HG03565 (cell line): ENCODE results near the gene STPG2.

ENCODE experiments used
- ATAC-seq: cut with Tn5 transposase; IDR thresholded peaks from one replicate; pipeline ENCODE4 v1.9.1; 2021; ENCODE audit warnings: mild to moderate bottlenecking, moderate library complexity; ENCODE audit not compliant: unreplicated experiment

Gene STPG2

DNA sequence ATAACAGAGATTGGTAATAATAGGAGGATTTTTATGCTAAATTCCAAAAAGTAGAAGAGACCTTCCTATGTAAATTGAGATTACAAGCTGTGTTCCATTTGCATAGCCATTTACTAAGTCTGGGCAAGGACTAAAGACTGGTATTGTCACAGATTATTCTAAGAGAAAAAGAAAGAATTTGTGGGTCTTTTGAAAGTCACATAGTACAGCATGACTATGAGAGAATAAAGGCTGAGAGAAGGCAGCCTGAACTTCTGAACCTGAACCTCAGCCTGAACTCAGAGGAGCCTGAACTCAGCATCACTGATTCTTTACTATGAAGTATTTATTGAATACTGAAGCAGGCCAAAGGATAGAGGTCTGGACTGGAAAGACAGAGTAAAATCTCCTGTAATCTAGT is 297.5 kb downstream of the STPG2 start:
- no peak for ATAC-seq

DNA sequence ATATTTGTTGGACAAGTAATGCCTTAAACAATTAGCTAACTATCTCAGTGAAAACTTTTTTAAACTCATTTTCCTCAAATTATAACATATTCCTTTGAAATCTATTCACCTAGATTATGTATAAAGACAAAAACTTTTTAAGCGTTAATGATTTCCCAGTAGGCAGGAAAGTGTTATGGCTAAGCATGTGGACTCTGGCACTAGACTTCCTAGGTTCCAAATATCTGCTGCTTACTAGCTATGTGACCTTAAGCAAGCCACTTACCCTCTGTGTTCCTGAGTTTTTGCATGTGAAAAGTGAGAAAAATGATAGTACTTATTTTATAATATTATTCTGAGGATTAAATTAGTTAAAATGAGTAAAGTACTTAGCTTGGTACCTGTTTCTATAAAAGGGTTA is 301.8 kb downstream of the STPG2 start:
- no peak for ATAC-seq

DNA sequence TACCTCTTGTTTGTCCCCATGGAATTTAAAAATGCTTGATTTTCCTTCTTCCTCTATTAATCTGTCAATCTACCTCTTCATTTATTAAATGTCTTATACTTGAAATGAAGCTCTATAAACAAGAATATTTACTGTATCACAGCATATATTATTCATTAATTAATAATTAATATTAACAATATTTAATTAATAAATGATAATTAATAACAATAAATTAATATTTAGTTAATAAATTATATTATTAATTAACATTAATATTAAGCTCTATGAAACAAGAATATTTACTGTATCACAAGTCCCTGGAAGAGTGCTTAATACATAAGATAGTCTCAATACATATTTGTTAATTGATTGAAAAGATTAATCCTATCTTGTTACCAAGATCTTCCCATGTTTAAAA is 306.6 kb downstream of the STPG2 start:
- ATAC-seq, result no peak

DNA sequence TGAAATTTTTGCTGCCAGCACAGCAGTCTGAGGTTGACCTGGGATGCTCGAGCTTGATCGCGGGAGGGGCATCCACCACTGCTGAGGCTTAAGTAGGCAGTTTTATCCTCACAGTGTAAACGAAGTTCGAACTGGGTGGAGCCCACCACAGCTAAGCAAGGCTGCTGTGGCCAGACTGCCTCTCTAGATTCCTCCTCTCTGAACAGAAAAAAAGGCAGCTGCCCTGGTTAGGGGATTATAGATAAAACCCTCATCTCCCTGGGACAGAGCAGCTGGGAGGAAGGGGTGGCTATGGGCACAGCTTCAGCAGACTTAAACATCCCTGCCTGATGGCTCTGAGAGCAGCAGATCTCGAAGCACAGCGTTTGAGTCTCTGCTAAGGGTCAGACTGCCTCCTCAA is 314.6 kb downstream of the STPG2 start:
- ATAC-seq, result no peak

DNA sequence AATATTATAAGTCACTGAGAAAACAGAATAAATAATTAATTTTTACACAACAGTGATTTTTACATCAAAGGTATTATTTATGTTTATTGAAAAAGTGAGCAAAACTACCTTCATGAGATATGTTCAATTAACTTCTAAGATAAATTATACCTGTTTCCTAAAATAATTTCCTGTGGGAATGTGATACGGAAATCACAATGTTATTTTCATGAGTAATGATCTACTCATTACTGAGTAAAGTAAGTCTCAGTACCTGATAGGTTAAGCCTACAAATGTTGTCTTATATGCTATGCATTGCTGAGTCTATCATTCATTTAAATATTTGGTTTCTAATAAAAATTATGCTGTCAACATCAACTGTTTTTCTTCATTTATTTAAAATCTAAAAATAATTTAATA is 324.0 kb downstream of the STPG2 start:
- ATAC-seq, result no peak

DNA sequence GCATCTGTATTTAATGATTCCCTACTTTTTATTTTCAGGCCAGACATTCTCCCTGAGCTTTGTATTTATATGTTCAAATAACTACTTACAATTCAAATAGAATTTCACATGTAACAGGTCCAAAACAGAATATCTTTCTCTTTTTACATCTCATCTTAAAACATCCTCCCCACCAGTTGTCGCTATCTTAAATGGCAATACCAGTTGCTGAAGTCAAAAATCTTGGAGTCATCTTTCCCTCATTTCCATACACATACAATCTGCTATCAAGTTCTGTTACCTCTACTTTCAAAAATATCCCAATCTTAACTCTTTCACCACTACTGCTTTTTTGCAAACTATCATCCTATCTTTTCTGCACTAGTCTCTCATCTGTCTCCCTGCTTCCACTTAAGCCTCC is 330.5 kb downstream of the STPG2 start:
- ATAC-seq, result no peak

DNA sequence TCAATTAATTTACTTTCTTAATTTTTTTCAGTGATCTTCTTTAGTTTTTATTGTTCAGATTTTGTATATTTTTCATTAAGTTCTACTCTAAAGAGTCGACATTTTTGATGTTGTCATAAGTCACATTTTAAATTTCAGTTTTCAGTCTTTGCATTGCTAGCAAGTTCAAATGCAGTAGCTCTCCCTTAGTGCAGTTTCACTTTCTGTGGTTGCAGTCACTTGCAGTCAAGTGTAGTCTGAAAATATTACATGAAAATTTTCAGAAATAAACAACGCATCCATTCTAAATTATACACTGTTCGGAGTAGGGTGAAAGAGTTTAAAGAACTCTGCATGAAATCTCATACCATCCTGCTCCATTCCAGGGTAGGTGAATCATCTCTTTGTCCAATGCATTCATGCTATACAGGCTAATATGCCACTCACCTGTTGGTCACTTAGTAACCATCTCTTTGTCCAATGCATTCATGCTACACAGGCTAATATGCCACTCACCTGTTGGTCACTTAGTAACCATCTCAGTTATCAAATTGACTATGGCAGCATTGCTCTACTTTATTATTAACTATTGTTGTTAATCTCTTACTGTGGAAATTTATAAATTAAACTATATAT is 356.9 kb downstream of the STPG2 start:
- ATAC-seq, result no peak

DNA sequence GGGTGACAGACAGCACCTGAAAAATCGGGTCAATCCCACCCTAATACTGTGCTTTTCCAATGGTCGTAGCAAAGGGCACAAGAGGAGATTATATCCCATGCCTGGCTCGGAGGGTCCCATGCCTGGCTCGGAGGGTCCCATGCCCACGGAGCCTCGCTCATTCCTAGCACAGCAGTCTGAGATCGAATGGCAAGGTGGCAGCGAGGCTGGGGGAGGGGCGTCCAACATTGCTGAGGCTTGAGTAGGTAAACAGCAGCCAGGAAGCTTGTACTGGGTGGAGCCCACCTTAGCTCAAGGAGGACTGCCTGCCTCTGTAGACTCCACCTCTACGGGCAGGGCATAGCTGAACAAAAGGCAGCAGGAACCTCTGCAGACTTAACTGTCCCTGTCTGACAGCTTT is 365.1 kb downstream of the STPG2 start:
- ATAC-seq, result no peak

DNA sequence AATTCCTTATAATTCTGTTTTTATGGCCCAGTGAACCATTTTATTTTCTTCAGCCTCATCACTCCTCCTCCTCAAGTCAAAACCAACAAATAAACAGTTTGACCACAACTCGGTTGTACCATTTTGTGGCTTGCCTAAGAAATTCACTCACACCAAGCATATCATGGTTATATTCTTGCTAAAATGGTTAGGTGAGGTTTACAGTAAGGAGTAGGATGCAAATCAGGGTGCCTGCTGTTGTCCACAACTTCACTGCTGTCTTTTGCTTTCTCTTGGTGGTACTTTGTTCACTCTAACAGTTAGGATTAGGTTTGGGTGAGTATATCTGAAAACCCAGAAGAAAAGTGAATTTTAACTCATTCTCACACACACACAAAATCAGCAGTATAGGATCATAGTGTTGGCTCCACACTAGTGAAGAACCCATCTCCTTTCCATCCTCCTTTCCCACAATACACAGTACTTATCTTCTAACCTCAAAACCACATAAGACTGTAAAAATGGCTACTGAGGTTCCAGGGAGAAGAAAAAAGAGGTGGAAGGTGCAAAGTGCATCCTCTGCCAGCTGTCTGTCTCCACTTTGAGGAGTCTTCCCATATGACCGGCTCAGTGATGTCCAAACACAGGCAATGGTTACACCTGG is 368.8 kb downstream of the STPG2 start:
- no peak for ATAC-seq

DNA sequence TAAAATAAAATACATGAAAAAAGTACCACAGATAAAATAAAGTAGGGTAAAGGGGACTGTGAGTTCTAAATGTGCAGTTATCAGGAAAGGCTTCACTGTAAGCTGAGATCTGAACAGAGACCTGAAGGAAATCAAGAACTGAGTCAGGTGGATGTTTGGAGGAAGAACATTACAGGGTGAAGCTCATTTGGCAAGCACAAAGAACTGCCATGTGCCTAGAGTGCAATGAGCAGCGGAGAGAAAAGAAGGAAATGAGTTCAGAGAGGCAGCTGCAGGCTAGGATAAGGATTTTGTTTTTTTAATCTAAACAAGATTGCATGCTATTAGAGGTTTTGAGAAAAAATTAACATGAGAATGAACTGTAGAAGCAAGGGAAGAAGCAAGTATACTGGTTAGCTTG is 373.1 kb downstream of the STPG2 start:
- no peak for ATAC-seq

DNA sequence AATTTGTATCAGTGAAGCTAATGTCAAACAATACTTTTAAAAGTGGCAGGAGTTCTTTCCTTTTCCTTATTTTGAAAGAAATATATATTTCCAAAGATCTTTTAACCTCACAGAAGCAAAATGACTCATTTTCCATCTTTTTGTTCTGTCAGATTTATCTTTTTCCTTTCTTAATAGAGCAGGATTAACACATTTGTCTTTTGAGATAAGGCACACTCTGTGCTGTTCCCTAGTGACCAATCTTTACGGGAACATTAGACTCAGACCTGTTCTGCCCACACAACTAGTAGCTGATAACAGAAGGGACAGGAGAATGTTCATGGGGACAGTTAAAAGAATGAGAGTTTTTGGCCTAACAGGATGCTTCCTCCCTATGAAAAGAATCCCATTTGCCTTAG is 381.2 kb downstream of the STPG2 start:
- ATAC-seq, result no peak

DNA sequence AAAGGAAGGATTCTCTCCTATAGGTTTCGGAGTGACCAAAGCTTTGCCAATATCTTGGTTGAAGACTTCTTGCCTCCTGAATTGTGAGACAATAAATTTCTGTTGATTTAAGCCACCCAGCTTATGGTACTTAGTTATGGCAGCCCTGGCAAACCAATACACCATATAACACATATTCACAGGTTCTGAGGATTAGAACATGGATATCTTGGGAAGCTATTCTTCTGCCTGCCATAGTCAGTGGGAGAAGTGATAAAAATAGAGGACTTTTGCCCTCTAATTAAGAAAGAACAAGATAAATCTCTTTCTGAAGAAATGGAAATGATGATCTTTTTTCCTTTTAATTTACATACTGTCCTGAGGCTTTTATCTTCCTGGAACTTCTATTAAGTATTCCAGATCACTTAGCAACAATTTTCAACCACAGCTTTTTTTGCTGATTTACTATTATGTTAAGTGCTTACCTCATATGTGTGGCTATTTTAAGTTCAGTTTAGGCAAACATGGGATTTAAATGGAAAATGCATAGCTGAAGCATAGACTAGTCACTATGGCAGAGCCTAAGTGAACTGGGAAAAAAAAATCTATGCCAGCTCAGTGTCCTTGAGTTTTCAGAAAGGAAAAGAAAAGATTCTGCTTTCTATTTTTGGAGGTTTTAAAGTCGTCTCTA is 381.7 kb downstream of the STPG2 start:
- no peak for ATAC-seq

DNA sequence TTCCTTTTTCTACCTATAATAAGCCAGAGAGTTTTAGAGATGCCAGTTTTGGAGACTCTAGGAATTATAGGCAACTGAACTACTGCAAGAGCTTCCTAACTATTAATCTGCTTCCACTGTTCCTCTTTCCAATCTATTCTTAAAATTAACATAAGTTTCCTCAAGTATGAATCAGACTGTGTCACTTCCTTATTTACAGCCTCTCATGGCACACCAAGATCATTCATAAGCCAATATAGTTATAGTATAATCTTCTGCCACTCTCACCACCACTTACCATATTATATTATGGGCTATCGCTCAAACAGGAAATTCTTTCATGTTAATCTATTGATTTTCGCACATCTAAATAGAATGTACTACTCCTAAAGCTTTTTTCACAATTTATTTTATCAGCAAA is 383.5 kb downstream of the STPG2 start:
- ATAC-seq, result no peak

DNA sequence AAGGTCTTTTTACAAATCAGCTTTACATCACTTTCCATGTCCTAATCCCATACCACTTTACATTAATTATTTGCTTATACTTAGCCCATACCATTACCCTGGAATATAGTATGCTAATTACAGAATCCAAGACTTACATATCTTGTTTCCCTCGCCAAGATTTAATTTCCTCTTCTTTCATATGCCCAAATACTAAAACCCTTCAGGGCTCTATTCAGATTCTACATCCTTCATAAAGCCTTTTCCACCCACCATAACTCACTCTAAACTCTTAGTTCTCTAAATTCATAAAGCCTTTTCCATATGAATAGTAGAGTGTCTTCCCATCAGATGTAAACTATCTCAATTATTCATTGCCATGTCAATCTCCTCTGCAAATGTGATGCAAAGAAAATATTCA is 390.7 kb downstream of the STPG2 start:
- ATAC-seq, result no peak

DNA sequence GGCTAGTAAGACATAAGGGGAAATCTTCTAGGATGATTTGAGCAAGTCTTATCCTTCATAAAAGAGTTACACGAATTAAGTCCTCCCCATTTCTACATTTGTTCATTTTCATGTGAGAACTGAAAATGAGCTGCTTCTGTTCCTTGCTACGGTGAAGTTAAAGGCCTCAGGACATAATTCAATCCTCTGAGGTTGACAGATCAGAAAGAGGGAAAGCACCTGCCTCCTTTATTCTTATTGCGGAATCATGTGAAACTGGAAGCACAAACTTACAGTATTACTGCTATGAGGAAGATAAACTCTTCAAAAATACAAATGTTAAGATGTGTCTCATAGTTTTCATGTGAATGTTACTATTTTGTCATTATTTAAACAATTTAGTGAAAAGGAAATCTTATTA is 395.3 kb downstream of the STPG2 start:
- no peak for ATAC-seq

DNA sequence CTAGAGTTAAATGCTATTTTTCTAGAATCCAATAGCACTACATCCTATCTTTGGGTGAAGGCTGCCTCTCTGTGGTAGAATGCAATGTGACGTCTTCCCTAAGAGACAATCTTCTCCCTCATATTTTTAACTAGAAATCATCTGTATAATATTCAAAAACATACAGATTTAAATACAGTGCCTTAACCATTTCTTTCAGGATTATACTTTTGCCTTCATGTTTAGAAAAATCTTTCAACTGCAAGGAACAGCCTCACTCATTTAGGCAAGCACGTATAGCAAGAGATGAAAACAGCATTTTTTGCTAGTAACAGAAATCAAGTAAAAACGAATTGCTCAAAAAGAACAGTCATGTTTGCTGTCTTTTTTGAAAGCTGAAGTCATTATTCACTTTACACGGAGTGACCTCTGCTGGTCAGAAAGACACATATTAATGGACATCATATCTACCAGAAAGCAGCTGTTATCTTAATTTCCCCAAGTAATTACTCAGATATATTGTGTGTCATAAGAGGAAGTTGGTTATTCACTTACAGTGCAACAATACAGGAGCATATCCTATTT is 422.3 kb downstream of the STPG2 start:
- ATAC-seq, result no peak

DNA sequence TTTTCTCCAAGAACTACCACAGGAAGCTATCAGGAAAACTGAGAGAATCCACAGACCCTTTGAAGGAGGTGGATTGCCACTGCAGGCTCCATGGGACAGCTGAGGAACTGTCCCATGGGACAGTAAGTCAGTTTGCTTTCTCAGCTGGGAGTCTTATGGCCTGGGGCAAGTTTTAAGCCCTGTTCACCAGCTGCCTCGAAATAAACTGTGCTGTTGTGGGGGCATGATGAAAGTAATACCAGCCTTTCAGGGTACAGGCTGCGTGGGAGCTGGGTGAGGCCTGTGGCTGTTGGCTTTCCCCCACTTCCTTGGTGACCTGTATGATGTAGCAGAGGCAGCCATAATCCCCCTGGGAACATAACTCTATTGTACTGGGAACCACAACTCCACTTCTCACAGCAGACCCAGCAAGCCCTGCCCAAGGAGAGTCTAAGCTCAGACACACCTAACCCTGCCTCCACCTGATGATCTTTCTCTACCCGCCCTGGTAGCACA is 452.1 kb downstream of the STPG2 start:
- ATAC-seq, result no peak

DNA sequence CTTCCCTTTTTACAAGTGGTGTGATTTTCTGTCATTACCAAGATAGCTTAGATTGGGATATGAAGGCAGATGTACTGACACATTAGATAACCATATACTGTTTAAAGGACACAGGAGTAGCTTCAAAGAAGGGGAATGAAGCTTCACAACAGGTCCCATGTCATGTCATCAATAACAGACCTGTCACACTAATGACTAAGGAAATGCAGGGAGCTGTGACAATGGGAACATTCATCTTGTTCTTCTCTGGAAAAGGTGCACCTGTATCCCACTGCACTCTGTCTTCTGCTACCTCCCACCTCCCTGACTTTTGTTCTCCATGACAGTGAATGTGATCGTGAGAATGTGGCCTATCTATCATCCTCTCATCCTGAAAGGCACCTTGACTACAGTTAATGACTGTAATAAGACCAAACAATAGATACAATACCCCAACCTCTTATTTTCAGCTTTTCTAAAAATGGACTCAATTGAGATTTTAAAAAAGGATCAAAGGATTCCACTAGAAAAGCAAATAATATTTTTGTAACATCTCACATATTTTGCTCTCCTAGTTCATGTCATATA is 472.5 kb downstream of the STPG2 start:
- no peak for ATAC-seq

DNA sequence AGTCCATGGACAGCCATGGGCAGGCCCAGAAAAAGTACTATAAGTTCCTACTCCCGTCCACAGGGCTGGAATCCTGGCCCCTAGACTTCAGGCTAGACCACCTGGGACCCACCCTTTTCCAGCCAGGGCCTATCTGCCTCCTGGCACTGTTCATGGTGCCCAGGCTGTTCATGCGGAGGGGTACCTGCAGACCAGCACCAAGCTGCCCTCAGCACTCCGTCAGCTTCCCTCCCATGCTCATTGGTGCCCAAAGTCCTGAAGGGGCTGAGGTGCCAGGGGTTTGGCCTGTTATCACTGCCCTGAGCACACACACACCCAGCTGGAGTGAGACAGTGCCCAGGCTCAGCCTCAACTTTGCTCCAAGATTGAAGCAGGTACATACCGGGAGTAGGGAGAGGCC is 477.7 kb downstream of the STPG2 start:
- no peak for ATAC-seq

DNA sequence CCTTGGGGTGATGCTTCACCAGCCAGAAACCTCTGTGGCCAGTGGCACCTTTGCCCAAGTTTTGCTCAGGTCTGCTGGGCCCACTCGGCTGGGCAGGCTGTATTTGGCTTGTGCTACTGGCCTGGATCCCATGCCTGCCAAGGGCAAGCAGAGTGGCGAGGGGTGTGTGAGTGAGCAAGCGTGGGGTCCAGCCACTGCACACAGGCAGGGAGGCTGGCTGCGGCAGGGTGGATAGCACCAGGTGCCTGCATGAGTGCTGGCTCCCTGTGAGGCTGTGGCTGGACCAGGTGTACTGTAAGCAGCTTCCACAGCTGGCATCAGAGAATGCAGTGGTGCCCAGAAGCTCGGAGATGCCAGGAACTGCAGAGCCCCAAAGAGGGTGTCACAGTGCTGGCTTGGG is 478.5 kb downstream of the STPG2 start:
- no peak for ATAC-seq

DNA sequence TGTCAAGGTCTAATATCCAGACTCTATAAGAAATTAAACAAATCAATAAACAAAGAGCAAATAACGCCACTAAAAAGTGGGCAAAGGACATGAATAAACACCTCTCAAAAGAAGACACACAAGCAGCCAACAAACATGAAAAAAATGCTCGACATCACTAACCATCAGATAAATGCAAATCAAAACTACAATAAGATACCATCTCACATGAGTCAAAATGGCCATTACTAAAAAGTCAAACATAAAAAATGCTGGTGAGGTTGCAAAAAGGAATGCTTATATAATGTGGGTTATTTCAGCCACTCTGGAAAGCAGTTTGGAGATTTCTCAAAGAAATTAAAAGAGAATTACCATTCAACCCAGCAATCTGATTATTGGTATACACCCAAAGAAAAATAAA is 481.1 kb downstream of the STPG2 start:
- ATAC-seq, result no peak
